Astrocyte (in vitro differentiated cells and primary cell): ENCODE results near the gene PRDX4. TPM values are rescaled to one million over a fixed set of nuclear protein-coding genes. Genes with fewer than 3 reads are reported as not detected.

Experiments
- DNase-seq: peaks from one replicate; pipeline ENCODE4 v3.0.0-alpha.2; 2010; ENCODE audit warnings: low read depth
- FAIRE-seq: peaks from 2 replicates; lab custom pipeline; 2011; peaks lifted over from hg19 to GRCh38; lab: Jason Lieb, UNC
- H2AFZ ChIP-seq: 2 replicates; pipeline ENCODE4 v1.6.0; 2012; ENCODE audit warnings: low read depth, low read length, inconsistent platforms
- H3K27ac ChIP-seq: 2 replicates; pipeline ENCODE4 v1.5.1; 2011; ENCODE audit warnings: low read depth, low read length, inconsistent platforms
- H3K27me3 ChIP-seq: 2 replicates; pipeline ENCODE4 v1.6.0; 2011; ENCODE audit warnings: low read length, inconsistent platforms; ENCODE audit not compliant: insufficient read depth
- H3K36me3 ChIP-seq: 2 replicates; pipeline ENCODE4 v1.5.1; 2011; ENCODE audit warnings: low read length, inconsistent platforms; ENCODE audit not compliant: insufficient read depth
- H3K4me1 ChIP-seq: 2 replicates; pipeline ENCODE4 v1.5.1; 2011; ENCODE audit warnings: low read length, inconsistent platforms; ENCODE audit not compliant: insufficient read depth
- H3K4me2 ChIP-seq: 2 replicates; pipeline ENCODE4 v1.6.0; 2012; ENCODE audit warnings: low read length, inconsistent platforms
- H3K4me3 ChIP-seq: 2 replicates; pipeline ENCODE4 v1.5.1; 2011; ENCODE audit warnings: low read depth, mild to moderate bottlenecking, low read length, inconsistent platforms; ENCODE audit not compliant: insufficient read depth
- H3K79me2 ChIP-seq: 2 replicates; pipeline ENCODE4 v1.6.0; 2012; ENCODE audit warnings: mild to moderate bottlenecking, low read length, inconsistent platforms; ENCODE audit not compliant: insufficient read depth
- H3K9ac ChIP-seq: 2 replicates; pipeline ENCODE4 v1.6.0; 2012; ENCODE audit warnings: mild to moderate bottlenecking, low read length, inconsistent platforms
- H3K9me3 ChIP-seq: 2 replicates; pipeline ENCODE4 v1.5.1; 2012; ENCODE audit warnings: low read depth, mild to moderate bottlenecking, low read length, inconsistent platforms; ENCODE audit not compliant: insufficient read depth
- H4K20me1 ChIP-seq: 2 replicates; pipeline ENCODE4 v1.6.0; 2012; ENCODE audit warnings: low read length, inconsistent platforms; ENCODE audit not compliant: insufficient read depth
- H3K27ac Mint-ChIP-seq: one replicate; pipeline ENCODE4 v1.8.0; 2021; ENCODE audit warnings: mild to moderate bottlenecking, mixed read lengths; ENCODE audit not compliant: unreplicated experiment
- H3K27me3 Mint-ChIP-seq: one replicate; pipeline ENCODE4 v1.8.0; 2021; ENCODE audit warnings: low read depth, mixed read lengths; ENCODE audit not compliant: unreplicated experiment
- H3K36me3 Mint-ChIP-seq: one replicate; pipeline ENCODE4 v1.8.0; 2021; ENCODE audit warnings: low read depth, mixed read lengths; ENCODE audit not compliant: unreplicated experiment
- H3K4me1 Mint-ChIP-seq: one replicate; pipeline ENCODE4 v1.8.0; 2021; ENCODE audit warnings: low read depth, mixed read lengths; ENCODE audit not compliant: unreplicated experiment
- H3K4me3 Mint-ChIP-seq: one replicate; pipeline ENCODE4 v1.8.0; 2021; ENCODE audit warnings: mild to moderate bottlenecking, moderate library complexity, mixed read lengths; ENCODE audit not compliant: unreplicated experiment
- H3K9me3 Mint-ChIP-seq: one replicate; pipeline ENCODE4 v1.8.0; 2021; ENCODE audit warnings: mild to moderate bottlenecking, mixed read lengths; ENCODE audit not compliant: unreplicated experiment
- CTCF ChIP-seq: IDR thresholded peaks from 2 replicates; pipeline ENCODE4 v1.5.1; 2011; ENCODE audit warnings: low read depth, mild to moderate bottlenecking, inconsistent platforms, low read length, moderate library complexity; ENCODE audit not compliant: insufficient read depth
- EZH2 ChIP-seq: IDR thresholded peaks from 2 replicates; pipeline ENCODE4 v1.6.1; 2012; ENCODE audit warnings: mild to moderate bottlenecking, low read length, inconsistent platforms; ENCODE audit not compliant: insufficient read depth
- total RNA-seq: library from RNA; stranded (reverse); gene quantifications from 2 replicates; pipeline ENCODE4 v1.2.1, GENCODE V29; 2021

Gene PRDX4
- total RNA-seq, 1 donor from 2014 or later = 221 TPM

- Histone ChIP-seq H3K9ac (no peak overlapping the region), H3K27me3 (no peaks in the 10 kb centered on the region), H3K4me1 (no peaks in the 10 kb centered on the region), H3K36me3 (no peaks in the 10 kb centered on the region), H3K27ac (no peak overlapping the region), H3K4me2 (no peak overlapping the region), H3K4me3 (no peak overlapping the region), H3K9me3 (no peaks in the 10 kb centered on the region), H4K20me1 (no peaks in the 10 kb centered on the region), H3K79me2 (no peaks in the 10 kb centered on the region), H2AFZ (no peak overlapping the region)
- H3K27me3 Mint-ChIP-seq = no peaks in the 10 kb centered on the region
- no peak overlapping the region for H3K4me3 Mint-ChIP-seq
- no peak for TF ChIP-seq EZH2
- TF ChIP-seq CTCF = no peak
- H3K4me1 Mint-ChIP-seq = peaks cover 3% of the 10 kb centered on the region
- H3K36me3 Mint-ChIP-seq = no peaks in the 10 kb centered on the region
- DNase-seq (peak; percentile 22), FAIRE-seq (peak; percentile 9)
- H3K27ac Mint-ChIP-seq = no peak overlapping the region
- no peaks in the 10 kb centered on the region for H3K9me3 Mint-ChIP-seq
Observed at GRCh38 chrX:23631136-23631535, 36.2 kb upstream of the PRDX4 start.

DNA sequence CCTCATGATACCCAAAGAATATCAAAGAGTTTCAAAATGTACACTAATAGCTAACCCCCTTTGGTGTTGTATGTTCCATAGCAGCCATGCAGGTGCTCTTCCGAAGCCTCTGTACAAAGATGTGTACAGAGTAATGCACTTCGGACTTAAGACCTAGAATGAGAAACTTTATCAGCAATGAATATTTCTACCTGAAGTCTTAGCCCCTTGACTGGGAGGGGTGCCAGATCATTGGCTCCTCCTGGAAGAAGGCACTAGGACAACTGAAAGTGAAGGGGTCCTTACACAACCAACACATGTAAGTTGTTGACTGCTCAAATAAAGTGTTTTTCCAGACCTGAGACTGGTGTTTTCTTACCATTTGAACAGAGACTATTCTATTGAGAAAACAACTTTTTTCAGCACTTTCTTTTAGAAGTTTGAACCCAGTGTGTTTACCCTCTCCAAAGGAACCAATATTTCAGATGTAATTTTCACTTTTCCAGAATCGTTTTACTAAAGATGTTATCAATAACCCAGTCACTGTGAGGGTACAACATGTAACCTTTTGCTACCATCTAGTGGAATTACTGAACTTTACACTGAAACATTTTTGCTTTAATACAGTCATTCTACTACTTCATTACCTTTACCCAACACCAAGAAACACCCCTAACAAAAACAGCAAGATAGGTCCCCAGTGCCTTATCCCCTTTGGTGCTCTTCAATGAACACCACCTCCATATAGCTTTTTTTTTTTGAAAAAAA, 33.3 kb upstream of the PRDX4 start:
- H3K36me3 ChIP-seq = no peaks in the 10 kb centered on the region
- H3K4me3 ChIP-seq = no peak overlapping the region
- no peaks in the 10 kb centered on the region for H3K9me3 ChIP-seq
- H3K36me3 Mint-ChIP-seq = no peaks in the 10 kb centered on the region
- DNase-seq = no peak
- H3K4me1 Mint-ChIP-seq = peaks cover 3% of the 10 kb centered on the region
- H3K4me2 ChIP-seq = no peak overlapping the region
- H3K9ac ChIP-seq = no peak overlapping the region
- H3K27me3 ChIP-seq = no peaks in the 10 kb centered on the region
- H2AFZ ChIP-seq = no peak overlapping the region
- no peaks in the 10 kb centered on the region for H3K4me1 ChIP-seq
- H3K27ac Mint-ChIP-seq = no peak overlapping the region
- no peaks in the 10 kb centered on the region for H3K27me3 Mint-ChIP-seq
- H3K4me3 Mint-ChIP-seq = no peak overlapping the region
- H3K27ac ChIP-seq = no peak overlapping the region
- no peaks in the 10 kb centered on the region for H3K9me3 Mint-ChIP-seq
- FAIRE-seq = peak; percentile 32
- H4K20me1 ChIP-seq = no peaks in the 10 kb centered on the region
- no peaks in the 10 kb centered on the region for H3K79me2 ChIP-seq
- TF ChIP-seq EZH2 = no peak
- peak; percentile 9 for TF ChIP-seq CTCF

GRCh38 chrX:23637187-23637586, 30.1 kb upstream of the PRDX4 start:
- TF ChIP-seq EZH2 (no peak), CTCF (no peak)
- Histone ChIP-seq H3K9ac (no peak overlapping the region), H3K79me2 (no peaks in the 10 kb centered on the region), H3K27ac (no peak overlapping the region), H3K4me3 (no peak overlapping the region), H3K27me3 (no peaks in the 10 kb centered on the region), H2AFZ (no peak overlapping the region), H4K20me1 (no peaks in the 10 kb centered on the region), H3K36me3 (no peaks in the 10 kb centered on the region), H3K9me3 (no peaks in the 10 kb centered on the region), H3K4me2 (no peak overlapping the region), H3K4me1 (no peaks in the 10 kb centered on the region)
- FAIRE-seq (no peak), DNase-seq (no peak)
- H3K9me3 Mint-ChIP-seq = peaks cover 4% of the 10 kb centered on the region
- no peaks in the 10 kb centered on the region for H3K27me3 Mint-ChIP-seq
- H3K36me3 Mint-ChIP-seq = no peaks in the 10 kb centered on the region
- H3K27ac Mint-ChIP-seq = no peak overlapping the region
- no peaks in the 10 kb centered on the region for H3K4me1 Mint-ChIP-seq
- no peak overlapping the region for H3K4me3 Mint-ChIP-seq
